Body of pancreas (tissue), 4 donors: ENCODE results near the gene CAPN12. TPM values are rescaled to one million over a fixed set of nuclear protein-coding genes. Genes with fewer than 3 reads are reported as not detected.
A peak's percentile ranks its signal among the peaks of the same experiment; 100 is the strongest.

Experiments
- ATAC-seq: fragments of 150-250 bp; one replicate; pipeline ENCODE4 v1.9.1; 2016
- DNase-seq, 4 donors: peaks; one replicate each; pipeline ENCODE4 v3.0.0-alpha.2; 2019
- H3K27ac ChIP-seq, 4 donors: fragments of 200-600 bp; sonication (generic); 1 replicate in 3 of 4; 2 replicates in 1 of 4; pipeline versions ENCODE4 v1.5.1 to v1.6.1; 2016 to 2019; ENCODE audit warnings: mild to moderate bottlenecking in 1 of 4, mixed read lengths in 1 of 4, moderate library complexity in 1 of 4
- H3K27me3 ChIP-seq, 2 donors: fragments of 200-600 bp; sonication (generic); one replicate each; pipeline ENCODE4 v1.6.0; 2016; ENCODE audit warnings: mild to moderate bottlenecking in 1 of 2
- H3K36me3 ChIP-seq, 2 donors: fragments of 200-600 bp; sonication (generic); replicated peaks in 1 of 2; 2 replicates each; pipeline ENCODE4 v1.5.1; 2016; ENCODE audit warnings: low read depth in 2 of 2; ENCODE audit not compliant: insufficient read depth in 1 of 2
- H3K4me1 ChIP-seq: fragments of 200-600 bp; sonication (generic); one replicate; pipeline ENCODE4 v1.6.0; 2016
- H3K4me3 ChIP-seq, 2 donors: fragments of 200-600 bp; sonication (generic); 1 replicate in 1 of 2; 2 replicates in 1 of 2; pipeline ENCODE4 v1.5.1; 2016 to 2019
- H3K9me3 ChIP-seq, 3 donors: fragments of 200-600 bp; sonication (generic); 1 replicate in 2 of 3; 2 replicates in 1 of 3; pipeline ENCODE4 v1.5.1; 2016
- POLR2A ChIP-seq, 3 donors: fragments of 450-650 bp; IDR thresholded peaks; one replicate each; pipeline ENCODE4 v1.6.1; 2016; ENCODE audit warnings: antibody characterized with exemption in 3 of 3, mild to moderate bottlenecking in 2 of 3
- whole genome bisulfite sequencing, 2 donors: methylation state at CpG; one replicate each; pipeline ENCODE4 v1.1.5; 2017; 5-methylcytosine and 5-hydroxymethylcytosine counted together
- intact Hi-C: fragments of 100-400 bp; cut with DNase I; formaldehyde crosslinking; loops from one replicate; pipeline ENCODE4 v1.15.1; 2023
- total RNA-seq, 2 donors: library from RNA; depleted of rRNA; stranded (reverse); fragments of >200 nt; gene quantifications; one replicate each; pipeline ENCODE4 v1.1.0, GENCODE V29; 2016
- TF ChIP-seq, protein P1 (sequence below), 7 experiments: fragments of 450-650 bp in 4 of 7; fragments of 200-600 bp in 3 of 7; sonication (generic) in 3 of 7; IDR thresholded peaks; one replicate each; pipeline ENCODE4 v1.5.1; 2016 to 2019; ENCODE audit warnings: antibody characterized with exemption in 7 of 7

Gene CAPN12
- total RNA-seq, 2 donors from 2014 or later = 9.9 to 11.4 TPM

DNA sequence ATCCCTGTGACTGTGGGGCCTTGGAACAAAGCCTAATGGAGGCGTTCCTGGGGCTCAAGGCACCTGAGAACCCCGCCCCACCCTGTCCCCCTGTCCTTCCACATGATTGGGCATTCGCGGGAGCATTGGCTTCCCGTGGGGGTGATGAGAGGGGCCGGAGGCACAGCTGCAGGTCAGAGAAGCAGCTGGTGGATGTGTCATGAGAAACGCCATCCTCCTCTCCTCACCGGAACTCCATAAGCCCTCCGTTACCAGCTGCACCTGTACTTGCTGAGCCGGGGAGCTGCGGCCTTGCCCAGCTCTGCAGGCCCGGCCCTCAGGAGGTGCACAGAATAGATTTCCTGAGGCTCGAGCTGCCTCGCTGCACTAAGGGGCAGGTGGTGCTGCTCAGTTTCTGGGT lies 42.0 kb downstream of the CAPN12 start:
- TF ChIP-seq, protein P1, sequence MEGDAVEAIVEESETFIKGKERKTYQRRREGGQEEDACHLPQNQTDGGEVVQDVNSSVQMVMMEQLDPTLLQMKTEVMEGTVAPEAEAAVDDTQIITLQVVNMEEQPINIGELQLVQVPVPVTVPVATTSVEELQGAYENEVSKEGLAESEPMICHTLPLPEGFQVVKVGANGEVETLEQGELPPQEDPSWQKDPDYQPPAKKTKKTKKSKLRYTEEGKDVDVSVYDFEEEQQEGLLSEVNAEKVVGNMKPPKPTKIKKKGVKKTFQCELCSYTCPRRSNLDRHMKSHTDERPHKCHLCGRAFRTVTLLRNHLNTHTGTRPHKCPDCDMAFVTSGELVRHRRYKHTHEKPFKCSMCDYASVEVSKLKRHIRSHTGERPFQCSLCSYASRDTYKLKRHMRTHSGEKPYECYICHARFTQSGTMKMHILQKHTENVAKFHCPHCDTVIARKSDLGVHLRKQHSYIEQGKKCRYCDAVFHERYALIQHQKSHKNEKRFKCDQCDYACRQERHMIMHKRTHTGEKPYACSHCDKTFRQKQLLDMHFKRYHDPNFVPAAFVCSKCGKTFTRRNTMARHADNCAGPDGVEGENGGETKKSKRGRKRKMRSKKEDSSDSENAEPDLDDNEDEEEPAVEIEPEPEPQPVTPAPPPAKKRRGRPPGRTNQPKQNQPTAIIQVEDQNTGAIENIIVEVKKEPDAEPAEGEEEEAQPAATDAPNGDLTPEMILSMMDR (IDR thresholded peaks at IDR 0.05) = no peak
- TF ChIP-seq POLR2A (IDR thresholded peaks at IDR 0.05) = no peak

DNA sequence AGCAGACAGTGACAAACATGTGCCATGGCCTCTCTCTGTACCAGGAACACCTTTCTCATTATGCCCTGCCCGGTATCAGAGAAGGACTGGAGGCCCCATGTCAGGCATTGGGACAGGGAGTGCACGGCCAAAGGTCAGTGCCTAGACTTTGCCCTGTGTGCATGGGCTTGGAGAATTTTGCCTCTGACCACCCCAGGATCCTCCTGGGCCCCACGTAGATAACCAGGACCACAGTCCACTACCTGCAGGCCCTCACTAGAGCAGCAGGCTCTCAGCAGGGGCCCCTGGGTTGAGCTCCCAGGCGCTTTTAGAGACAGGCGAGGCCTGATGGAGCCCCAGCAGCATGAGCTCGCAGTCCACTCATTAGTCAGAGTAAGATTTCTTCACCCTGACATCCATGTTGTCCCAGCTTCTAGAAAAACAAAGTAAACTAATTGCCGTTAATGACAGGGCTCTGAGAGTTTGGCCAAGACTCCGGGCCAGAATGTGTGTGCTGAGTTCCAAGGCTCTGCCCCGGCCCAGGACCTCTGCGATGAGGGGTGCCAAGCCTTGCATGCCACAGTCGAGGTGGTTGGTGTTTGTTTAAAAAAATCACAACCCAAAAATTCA lies 42.7 kb downstream of the CAPN12 start:
- peaks cover 19 to 20% of the 10 kb centered on the region in 2 donors for H3K36me3 ChIP-seq

More for the DNA sequence above, 42.0 kb downstream of the CAPN12 start:
- H3K36me3 ChIP-seq = peaks cover 19 to 20% of the 10 kb centered on the region in 2 donors
- H3K27ac ChIP-seq = peak overlapping the region; percentile 45 to 70 (median 64)
- peaks cover 55% of the 10 kb centered on the region for H3K4me1 ChIP-seq
- DNase-seq = no peak
- intact Hi-C loops = no loop called here
- 67 to 77% methylated on average over 1 to 12 of the region's 14 CpGs for WGBS, 2 donors
- H3K4me3 ChIP-seq = no peak overlapping the region
- no peaks in the 10 kb centered on the region for H3K9me3 ChIP-seq
- ATAC-seq = no peak
- H3K27me3 ChIP-seq = no peaks in the 10 kb centered on the region

DNA sequence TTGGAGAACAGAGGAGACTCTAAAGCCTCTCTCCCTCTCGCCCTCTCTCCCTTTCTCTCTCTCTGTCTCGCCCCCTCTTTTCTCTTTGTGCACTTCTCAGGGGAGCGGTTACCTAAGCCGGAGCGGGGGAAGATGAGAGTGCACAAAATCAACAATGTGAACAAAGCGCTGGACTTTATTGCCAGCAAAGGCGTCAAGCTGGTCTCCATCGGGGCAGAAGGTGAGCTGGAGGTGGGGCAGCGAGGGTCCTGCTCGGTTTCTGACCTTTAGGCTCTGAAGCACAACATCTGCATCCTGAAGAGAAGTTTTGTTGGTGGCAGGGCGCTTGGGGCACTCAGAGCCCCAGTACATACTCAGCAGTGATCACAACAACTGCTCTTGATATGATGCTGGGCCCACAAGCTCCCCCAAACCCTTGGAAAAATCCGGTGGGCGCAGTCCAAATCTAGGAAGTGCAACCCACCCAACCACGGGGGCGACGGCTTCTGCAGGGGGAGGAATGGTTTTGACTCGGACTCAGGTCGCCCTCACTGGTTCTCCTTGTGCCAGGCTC lies 43.3 kb downstream of the CAPN12 start:
- TF ChIP-seq, protein P1 (IDR thresholded peaks at IDR 0.05) = no peak
- no peak for TF ChIP-seq POLR2A (IDR thresholded peaks at IDR 0.05)
- peaks cover 14 to 20% of the 10 kb centered on the region in 2 donors for H3K36me3 ChIP-seq
- no peak for ATAC-seq

More for the DNA sequence above, 42.7 kb downstream of the CAPN12 start:
- WGBS, 2 donors = 44 to 56% methylated on average over 7 to 11 of the region's 11 CpGs
- ATAC-seq (peak; percentile 34), DNase-seq (peak in 1 of 4 donors; percentile 64)
- peak overlapping the region; percentile 45 to 70 (median 64) for H3K27ac ChIP-seq
- H3K4me1 ChIP-seq = peaks cover 56% of the 10 kb centered on the region
- intact Hi-C loops = no loop called here
- no peaks in the 10 kb centered on the region for H3K9me3 ChIP-seq
- H3K4me3 ChIP-seq = no peak overlapping the region
- TF ChIP-seq, protein P1 (IDR thresholded peaks at IDR 0.05) = no peak
- TF ChIP-seq POLR2A (IDR thresholded peaks at IDR 0.05) = no peak
- H3K27me3 ChIP-seq = no peaks in the 10 kb centered on the region

DNA sequence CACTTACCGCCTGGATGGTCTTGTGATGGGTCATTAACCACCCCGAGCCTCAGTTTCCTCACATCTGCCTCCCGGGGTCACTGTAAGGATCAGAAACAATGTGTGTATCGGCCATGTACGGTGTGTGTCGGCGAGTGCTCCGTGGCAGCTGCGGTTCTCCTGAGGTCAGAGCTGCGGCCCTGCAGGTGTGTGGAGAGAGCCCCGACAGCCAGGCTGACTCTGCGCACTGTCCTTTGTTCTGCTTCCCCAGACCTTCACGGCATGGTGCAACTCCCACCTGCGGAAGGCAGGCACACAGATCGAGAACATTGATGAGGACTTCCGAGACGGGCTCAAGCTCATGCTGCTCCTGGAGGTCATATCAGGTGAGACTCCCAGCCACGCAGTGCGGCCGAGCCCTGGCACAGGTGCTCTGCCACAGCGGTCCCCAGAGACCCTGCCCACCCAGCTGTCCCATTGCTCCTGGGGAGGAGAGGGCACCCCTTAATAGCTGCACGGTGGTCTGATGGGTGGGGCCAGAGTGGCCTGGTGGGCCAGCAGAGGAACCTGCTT lies 43.8 kb downstream of the CAPN12 start:
- TF ChIP-seq, protein P1 (IDR thresholded peaks at IDR 0.05) = no peak
- no peak for TF ChIP-seq POLR2A (IDR thresholded peaks at IDR 0.05)
- peak overlapping the region; percentile 45 to 70 (median 64) for H3K27ac ChIP-seq
- no peaks in the 10 kb centered on the region for H3K9me3 ChIP-seq
- no peak overlapping the region for H3K4me3 ChIP-seq
- WGBS, 2 donors = 77 to 94% methylated on average over 10 to 22 of the region's 22 CpGs
- intact Hi-C loops = no loop called here
- H3K27me3 ChIP-seq = no peaks in the 10 kb centered on the region
- H3K36me3 ChIP-seq = peaks cover 9 to 16% of the 10 kb centered on the region in 2 donors
- ATAC-seq (no peak), DNase-seq (no peak)
- peaks cover 67% of the 10 kb centered on the region for H3K4me1 ChIP-seq

More for the DNA sequence above, 43.3 kb downstream of the CAPN12 start:
- DNase-seq = no peak
- Histone ChIP-seq H3K27ac (peak overlapping the region; percentile 45 to 70 (median 64)), H3K4me1 (peaks cover 62% of the 10 kb centered on the region), H3K27me3 (no peaks in the 10 kb centered on the region), H3K4me3 (no peak overlapping the region), H3K9me3 (no peaks in the 10 kb centered on the region)
- intact Hi-C loops = no loop called here
- 85% methylated on average over 12 to 18 of the region's 18 CpGs for WGBS, 2 donors
